Adrenal gland (tissue), 5 donors: ENCODE results near the gene STRIP2.

Source experiments
- POLR2A ChIP-seq, 2 donors: fragments of 450-650 bp; IDR thresholded peaks; one replicate each; pipeline ENCODE4 v1.6.1; 2017; ENCODE audit warnings: antibody characterized with exemption in 2 of 2, mild to moderate bottlenecking in 2 of 2, moderate library complexity in 1 of 2
- TF ChIP-seq, protein P1 (sequence below), 6 experiments: fragments of 450-650 bp in 4 of 6; fragments of 200-600 bp in 2 of 6; sonication (generic) in 1 of 6; IDR thresholded peaks; 1 replicate in 5 of 6; 2 replicates in 1 of 6; pipeline versions ENCODE4 v1.5.1 to v1.8.0; 2016 to 2021; ENCODE audit warnings: antibody characterized with exemption in 6 of 6, mild to moderate bottlenecking in 2 of 6, moderate library complexity in 1 of 6
- donor health status: DM: no; HTN: no; CAD: no.

DNA sequence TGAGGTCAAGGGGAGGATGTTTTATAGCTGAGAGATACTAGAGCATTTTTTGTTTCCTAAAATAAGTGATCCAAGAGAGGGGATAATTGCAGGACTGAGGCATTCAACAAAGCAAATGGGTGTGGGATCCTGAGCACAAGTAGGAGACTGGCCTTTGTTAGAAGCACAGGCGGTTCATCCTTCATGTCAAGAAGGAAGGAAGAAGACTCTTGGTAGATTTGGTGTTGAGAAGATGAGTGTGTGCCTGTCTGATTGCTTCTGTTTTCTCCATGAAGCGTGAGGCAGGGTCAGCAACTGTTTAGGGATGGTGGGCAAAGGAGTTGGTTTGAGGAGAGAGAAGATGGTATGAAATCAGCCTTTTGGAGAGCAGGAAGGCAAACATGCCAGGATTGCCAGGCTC is 27.6 kb downstream of the STRIP2 start:
- TF ChIP-seq, protein P1, sequence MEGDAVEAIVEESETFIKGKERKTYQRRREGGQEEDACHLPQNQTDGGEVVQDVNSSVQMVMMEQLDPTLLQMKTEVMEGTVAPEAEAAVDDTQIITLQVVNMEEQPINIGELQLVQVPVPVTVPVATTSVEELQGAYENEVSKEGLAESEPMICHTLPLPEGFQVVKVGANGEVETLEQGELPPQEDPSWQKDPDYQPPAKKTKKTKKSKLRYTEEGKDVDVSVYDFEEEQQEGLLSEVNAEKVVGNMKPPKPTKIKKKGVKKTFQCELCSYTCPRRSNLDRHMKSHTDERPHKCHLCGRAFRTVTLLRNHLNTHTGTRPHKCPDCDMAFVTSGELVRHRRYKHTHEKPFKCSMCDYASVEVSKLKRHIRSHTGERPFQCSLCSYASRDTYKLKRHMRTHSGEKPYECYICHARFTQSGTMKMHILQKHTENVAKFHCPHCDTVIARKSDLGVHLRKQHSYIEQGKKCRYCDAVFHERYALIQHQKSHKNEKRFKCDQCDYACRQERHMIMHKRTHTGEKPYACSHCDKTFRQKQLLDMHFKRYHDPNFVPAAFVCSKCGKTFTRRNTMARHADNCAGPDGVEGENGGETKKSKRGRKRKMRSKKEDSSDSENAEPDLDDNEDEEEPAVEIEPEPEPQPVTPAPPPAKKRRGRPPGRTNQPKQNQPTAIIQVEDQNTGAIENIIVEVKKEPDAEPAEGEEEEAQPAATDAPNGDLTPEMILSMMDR (IDR thresholded peaks at IDR 0.05), result no peak
- no peak for TF ChIP-seq POLR2A (IDR thresholded peaks at IDR 0.05)
